HG02943 (cell line): ENCODE data around the gene DGKD.

ENCODE experiments used
- ATAC-seq: cut with Tn5 transposase; IDR thresholded peaks from one replicate; pipeline ENCODE4 v1.9.1; 2021; ENCODE audit warnings: mild to moderate bottlenecking, low read depth, moderate library complexity; ENCODE audit not compliant: unreplicated experiment

Gene DGKD

DNA sequence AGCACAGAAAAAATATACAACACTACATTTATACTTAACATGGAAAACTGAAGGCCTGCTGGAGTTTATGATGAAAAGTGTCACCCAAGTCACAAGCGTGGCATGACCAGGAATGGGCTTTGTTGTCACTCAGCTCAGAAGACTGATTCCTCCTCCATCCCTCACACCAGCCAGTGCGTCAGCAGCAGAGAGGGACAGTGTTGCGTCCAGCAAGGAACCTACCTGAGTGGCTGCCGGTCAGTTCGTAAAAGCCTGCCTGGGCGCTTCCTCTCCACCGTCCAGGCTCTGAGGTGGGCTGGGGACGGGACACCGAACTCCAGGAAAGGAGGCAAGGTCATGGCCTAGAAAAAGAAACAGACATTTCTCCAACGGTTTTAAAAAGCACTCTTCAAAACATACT lies 134.8 kb downstream of the DGKD start:
- no peak for ATAC-seq

GRCh38 chr2:233489666-233490065 lies 135.4 kb downstream of the DGKD start:
- ATAC-seq, result no peak

GRCh38 chr2:233490831-233491230 lies 136.5 kb downstream of the DGKD start:
- no peak for ATAC-seq

- no peak for ATAC-seq
Observed at GRCh38 chr2:233491326-233491725, 137.0 kb downstream of the DGKD start.

DNA sequence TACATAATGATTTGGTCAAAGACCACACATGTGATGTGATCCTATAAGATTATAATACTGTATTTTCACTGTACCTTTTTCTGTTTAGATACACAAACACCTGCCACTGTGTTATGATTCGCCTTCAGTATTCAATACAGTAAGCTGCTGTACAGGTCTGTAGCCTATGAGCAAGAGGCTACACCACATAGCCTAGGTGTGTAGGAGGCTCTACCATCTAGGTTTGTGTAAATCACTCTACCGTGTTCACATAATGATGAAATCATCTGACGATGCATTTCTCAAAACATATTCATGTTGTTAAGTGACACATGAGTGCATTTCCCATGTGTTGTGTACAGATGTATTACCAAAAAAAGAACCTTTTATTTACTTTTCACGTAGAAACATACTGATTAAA lies 137.8 kb downstream of the DGKD start:
- no peak for ATAC-seq

DNA sequence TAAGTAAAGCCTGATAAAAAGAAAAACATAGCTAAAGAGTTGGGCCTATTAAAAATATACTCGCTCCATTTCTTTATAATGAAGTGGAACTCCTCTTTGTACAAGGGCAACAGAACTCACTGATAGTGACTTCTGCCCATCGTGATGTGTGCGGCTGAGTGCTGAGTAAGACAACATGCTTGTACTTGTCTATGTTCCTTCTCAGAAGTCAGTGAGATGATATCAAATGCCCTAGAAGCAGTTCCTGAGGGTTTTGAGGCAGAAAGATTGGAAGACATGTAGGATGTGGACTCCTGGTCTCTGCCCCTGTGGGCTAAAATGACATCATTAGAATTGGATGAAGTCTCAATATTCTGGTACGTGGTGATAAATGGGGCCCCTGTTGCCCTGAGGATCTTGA lies 138.5 kb downstream of the DGKD start:
- ATAC-seq, result no peak

DNA sequence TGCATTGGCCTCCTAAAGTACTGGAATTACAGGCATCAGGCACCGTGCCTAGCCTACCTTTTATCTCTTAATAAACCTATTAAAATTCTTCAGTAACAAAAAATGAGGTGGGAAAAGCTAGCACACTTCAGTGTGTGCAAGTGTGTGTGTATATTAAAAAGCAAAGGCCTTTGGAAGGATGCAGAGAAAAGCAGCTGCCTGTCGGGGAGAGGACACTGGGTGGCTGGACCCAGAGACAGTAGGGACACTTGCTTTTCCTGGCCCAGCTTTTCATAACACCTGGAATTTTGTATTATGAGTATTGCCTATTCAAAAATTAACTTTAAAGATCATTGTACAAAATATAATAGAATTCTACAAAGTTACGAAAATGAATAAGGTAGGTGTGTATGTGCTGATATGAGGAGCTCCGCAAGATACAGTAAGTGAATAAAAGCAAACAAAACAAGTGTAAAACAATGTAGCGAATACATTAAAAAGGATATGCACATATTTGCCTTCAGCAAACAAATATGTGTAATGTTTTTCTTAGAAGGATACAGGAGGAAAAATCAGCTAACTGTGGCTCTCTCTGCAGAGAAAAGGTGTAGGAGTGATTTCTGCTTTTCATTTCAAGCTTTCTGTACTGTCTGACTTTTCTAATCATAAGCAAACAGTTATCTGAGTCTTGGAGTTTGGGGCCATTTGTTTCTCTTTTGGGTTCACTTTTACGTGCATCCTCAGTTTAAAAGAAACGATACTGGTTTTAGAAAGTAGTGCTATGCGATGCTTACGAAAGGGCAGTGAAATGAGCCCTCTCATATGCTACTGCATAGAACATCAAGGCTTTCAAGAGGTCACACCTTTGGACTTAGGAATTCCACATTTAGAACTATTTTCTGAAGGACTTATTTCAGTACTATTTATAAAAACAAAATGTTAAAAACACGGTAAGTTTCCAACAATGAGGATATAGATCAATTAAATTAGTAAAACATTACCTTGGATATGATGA lies 141.5 kb downstream of the DGKD start:
- ATAC-seq, result no peak

DNA sequence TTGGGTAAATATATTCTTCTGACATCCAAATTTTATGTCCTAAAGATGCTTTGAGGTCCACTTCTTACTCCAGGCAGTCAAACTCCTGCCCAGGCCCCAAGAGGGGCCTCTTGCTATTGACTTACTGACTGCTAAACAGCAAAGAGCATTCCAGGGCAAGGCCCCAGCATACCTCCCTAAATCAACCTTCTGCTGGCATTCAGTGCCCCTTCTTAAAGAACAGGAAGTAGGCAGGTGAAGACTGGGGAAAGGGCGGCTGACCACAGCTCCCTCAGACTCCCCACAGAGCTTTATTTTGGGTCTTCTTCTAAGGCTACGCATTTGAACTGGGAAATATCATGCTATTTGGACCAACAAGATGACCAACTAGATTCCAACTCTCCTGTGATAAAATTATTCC lies 143.4 kb downstream of the DGKD start:
- ATAC-seq, result no peak

DNA sequence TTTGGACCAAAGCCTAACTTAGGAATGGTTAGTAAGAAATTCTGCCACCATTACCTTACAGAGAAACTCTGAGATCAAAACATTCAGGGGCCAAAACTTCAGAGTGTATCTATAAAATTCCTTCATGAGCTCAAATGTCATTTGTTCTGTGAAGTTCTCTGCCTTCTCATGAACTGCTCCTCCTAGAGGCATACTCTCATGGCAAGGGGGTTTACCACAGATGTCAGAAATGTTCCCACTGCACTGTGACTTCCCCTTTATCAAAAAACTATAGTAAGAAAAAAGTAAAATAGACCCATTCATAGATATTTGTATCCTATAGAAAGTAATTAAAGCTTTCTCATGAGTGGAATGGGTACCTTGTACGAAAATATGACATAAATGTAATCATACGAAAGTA lies 143.8 kb downstream of the DGKD start:
- ATAC-seq, result no peak

- no peak for ATAC-seq
Observed at GRCh38 chr2:233499928-233500327, 145.6 kb downstream of the DGKD start.

DNA sequence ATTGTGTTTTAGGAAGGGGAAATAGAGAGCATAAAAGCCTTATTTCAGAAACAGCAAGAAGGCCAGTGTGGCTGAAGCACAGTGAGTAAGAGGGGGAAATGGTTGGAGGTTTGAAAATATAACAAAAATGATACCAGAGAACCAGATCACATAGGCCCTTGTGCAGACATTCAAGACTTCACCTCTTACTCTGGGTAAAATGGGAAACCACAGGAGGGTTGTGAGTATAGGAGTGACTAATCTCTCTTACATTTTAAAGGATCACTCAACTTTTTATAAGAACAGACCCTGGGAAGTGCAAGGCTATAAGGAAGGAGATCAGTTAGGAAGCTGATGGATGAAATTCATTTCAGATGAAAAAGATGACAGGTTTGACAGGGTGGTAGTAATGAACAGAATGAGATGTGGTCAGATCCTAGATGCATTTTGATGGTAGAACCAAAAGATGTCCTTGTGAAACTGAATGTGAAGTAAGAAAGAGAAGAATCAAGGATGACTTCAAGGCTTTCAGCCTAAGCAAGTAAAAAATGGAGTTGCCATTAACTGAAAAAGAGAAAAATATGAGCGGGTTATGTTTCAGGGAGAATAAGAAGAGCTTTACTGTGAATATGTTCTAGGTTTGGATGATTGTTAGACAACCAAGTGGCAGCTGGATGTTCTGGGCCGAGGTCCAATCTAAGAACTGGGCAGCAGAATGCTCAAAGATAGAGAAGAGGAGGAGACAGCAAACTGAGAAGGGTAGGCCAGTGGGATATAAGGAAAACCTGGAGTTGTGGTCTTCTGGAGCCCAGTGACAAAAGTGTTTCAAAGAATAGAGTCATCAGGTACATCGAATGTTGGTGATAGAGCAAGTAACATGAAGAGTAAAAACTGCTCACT lies 147.1 kb downstream of the DGKD start:
- ATAC-seq, result no peak

GRCh38 chr2:233503481-233503880 lies 149.2 kb downstream of the DGKD start:
- no peak for ATAC-seq

DNA sequence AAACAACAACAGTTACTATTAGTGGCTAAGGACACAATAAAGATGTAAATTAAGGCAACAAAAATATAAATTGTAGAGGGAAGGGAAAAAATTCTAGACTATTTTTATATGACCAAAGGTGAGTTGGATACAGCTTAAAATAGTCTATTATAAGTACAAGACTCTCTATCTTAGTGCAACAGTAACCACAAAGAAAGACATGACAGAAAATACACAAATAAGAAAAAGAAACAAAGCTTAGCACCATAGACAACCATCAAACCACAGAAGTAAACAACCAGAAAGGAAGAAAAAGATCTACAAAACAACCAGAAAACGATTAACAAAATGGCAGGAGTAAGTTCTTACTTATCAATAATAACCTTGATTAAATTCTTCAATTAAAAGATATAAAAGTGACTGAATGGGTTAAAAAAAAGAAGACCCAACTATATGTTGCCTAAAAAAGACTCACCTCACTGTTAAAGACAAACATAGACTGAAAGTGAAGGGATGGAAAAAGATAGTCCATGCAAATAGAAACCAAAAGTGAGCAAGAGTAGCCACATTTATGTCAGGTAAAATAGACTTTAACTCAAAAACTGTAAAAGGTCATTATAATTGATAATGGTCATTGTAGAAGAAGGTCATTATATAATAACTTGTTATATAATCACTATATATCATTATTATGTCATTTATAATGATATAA lies 149.8 kb downstream of the DGKD start:
- ATAC-seq, result no peak

DNA sequence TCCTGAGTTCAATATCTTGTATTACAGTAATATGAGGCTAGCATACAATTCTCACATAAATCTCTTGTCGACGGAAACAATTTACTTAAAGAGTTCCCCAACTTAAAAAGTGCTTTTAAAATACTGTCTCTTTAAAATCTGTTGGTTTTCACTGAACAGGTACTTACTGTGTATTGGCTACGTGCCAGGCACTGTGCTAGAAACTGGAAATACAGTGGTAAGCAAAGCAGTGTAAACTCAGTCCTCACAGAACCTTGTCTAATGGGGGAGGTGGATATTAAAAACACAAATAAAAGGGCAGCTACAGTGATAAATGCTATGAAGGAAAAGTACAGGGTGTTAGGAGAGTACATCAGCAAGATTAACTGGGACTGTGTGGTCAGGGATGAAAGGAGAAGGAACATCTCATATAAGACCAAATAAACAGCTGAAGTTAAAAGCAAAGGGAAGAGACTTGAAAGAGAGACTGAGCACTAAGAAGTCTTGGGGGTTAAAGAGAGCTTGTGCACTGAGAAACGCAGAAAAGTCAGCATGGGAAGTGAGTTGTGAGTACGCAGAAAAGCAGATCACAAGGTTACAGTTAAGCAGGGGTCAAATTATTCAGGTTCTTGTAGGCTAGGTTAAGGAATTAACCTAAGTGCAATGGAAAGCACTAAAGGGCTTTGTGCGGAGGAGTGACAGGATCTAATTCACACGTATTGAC lies 159.8 kb downstream of the DGKD start:
- ATAC-seq, result no peak

GRCh38 chr2:233519787-233520611 lies 165.7 kb downstream of the DGKD start:
- ATAC-seq, result peak; percentile 91
